ENCODE data around the gene NEO1. TPM values are rescaled to one million over a fixed set of nuclear protein-coding genes. Genes with fewer than 3 reads are reported as not detected.

The NEO1 gene, protein sequence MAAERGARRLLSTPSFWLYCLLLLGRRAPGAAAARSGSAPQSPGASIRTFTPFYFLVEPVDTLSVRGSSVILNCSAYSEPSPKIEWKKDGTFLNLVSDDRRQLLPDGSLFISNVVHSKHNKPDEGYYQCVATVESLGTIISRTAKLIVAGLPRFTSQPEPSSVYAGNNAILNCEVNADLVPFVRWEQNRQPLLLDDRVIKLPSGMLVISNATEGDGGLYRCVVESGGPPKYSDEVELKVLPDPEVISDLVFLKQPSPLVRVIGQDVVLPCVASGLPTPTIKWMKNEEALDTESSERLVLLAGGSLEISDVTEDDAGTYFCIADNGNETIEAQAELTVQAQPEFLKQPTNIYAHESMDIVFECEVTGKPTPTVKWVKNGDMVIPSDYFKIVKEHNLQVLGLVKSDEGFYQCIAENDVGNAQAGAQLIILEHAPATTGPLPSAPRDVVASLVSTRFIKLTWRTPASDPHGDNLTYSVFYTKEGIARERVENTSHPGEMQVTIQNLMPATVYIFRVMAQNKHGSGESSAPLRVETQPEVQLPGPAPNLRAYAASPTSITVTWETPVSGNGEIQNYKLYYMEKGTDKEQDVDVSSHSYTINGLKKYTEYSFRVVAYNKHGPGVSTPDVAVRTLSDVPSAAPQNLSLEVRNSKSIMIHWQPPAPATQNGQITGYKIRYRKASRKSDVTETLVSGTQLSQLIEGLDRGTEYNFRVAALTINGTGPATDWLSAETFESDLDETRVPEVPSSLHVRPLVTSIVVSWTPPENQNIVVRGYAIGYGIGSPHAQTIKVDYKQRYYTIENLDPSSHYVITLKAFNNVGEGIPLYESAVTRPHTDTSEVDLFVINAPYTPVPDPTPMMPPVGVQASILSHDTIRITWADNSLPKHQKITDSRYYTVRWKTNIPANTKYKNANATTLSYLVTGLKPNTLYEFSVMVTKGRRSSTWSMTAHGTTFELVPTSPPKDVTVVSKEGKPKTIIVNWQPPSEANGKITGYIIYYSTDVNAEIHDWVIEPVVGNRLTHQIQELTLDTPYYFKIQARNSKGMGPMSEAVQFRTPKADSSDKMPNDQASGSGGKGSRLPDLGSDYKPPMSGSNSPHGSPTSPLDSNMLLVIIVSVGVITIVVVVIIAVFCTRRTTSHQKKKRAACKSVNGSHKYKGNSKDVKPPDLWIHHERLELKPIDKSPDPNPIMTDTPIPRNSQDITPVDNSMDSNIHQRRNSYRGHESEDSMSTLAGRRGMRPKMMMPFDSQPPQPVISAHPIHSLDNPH (N-terminal part only)
- 1.0 and 2.3 TPM in 2 replicates for total RNA-seq

GRCh38 chr15:73051807-73052652 lies at the start of gene NEO1:
TSS of gene NEO1 (plus strand) at chr15:73052463. CDS start at chr15:73052676, 213 bp downstream.
- H3K27ac Mint-ChIP-seq, result peak within 1 kb of the TSS; percentile 15

GRCh38 chr15:73004462-73004861 lies 47.8 kb upstream of the NEO1 start:
- CTCF ChIA-PET, result no interaction called here
- Mint-ChIP-seq H3K9me3 (no peaks in the 10 kb centered on the region), H3K4me1 (no peaks in the 10 kb centered on the region), H3K4me3 (no peak overlapping the region), H3K36me3 (ENCODE audit: low read depth) (no peaks in the 10 kb centered on the region), H3K27ac (no peak overlapping the region), H3K27me3 (peaks cover 27% of the 10 kb centered on the region)
- POLR2A ChIA-PET, result no interaction called here
- DNase-seq, result no peak
- TF ChIP-seq, protein P1, sequence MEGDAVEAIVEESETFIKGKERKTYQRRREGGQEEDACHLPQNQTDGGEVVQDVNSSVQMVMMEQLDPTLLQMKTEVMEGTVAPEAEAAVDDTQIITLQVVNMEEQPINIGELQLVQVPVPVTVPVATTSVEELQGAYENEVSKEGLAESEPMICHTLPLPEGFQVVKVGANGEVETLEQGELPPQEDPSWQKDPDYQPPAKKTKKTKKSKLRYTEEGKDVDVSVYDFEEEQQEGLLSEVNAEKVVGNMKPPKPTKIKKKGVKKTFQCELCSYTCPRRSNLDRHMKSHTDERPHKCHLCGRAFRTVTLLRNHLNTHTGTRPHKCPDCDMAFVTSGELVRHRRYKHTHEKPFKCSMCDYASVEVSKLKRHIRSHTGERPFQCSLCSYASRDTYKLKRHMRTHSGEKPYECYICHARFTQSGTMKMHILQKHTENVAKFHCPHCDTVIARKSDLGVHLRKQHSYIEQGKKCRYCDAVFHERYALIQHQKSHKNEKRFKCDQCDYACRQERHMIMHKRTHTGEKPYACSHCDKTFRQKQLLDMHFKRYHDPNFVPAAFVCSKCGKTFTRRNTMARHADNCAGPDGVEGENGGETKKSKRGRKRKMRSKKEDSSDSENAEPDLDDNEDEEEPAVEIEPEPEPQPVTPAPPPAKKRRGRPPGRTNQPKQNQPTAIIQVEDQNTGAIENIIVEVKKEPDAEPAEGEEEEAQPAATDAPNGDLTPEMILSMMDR (IDR thresholded peaks at IDR 0.05), result no peak
- no peak for ATAC-seq (ENCODE audit: low read depth)
- intact Hi-C loops (cut with micrococcal nuclease), result no loop called here

More at GRCh38 chr15:73051807-73052652, at the start of gene NEO1:
- H3K9me3 Mint-ChIP-seq, result no peaks in the 10 kb centered on the region
- ChIA-PET CTCF (interaction anchor here (1.2 kb wide), 1 partner anchor 330 kb away, joined by 3 read pairs; no protein-coding TSS in a partner anchor), POLR2A (interaction anchor here (0.6 kb wide), 1 partner anchor 973 kb away, joined by 4 read pairs; no protein-coding TSS in a partner anchor)
- peak within 1 kb of the TSS; percentile 81 for H3K4me3 Mint-ChIP-seq
- intact Hi-C loops (cut with micrococcal nuclease), result loop anchor here (1.0 to 5.0 kb wide), 3 partner anchors 269 to 580 kb away; partner anchors contain the start of genes ADPGK, BBS4, HIGD2B and NPTN
- DNase-seq (peak; percentile 61), ATAC-seq (ENCODE audit: low read depth) (peak; percentile 78)
- TF ChIP-seq, protein P1 (IDR thresholded peaks at IDR 0.05), result no peak
- H3K27me3 Mint-ChIP-seq, result peaks cover 25% of the 10 kb centered on the region
- H3K36me3 Mint-ChIP-seq (ENCODE audit: low read depth), result no peaks in the 10 kb centered on the region
- peaks cover 9% of the 10 kb centered on the region for H3K4me1 Mint-ChIP-seq

DNA sequence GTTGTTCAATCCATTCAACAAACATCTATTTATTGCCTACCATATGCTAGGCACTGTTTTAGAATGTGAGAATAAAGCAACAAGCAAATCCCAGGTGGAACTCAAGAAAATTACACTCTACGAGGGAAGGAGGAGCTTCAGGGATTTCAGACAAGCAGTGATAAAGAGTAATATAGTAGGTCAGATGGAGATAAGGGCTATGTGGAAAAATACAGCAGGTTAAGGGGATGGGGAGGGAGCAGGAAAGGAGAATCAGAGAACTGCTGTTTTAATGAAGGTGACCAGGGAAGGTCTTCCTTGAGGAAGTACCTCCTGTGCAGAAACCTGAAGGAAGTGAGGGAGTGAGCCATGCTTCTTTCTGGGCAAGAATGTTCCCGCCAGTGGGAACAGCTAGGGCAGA lies 47.2 kb upstream of the NEO1 start:
- no peak overlapping the region for H3K27ac Mint-ChIP-seq
- H3K9me3 Mint-ChIP-seq, result no peaks in the 10 kb centered on the region
- H3K27me3 Mint-ChIP-seq, result peaks cover 27% of the 10 kb centered on the region
- ChIA-PET CTCF (no interaction called here), POLR2A (no interaction called here)
- H3K36me3 Mint-ChIP-seq (ENCODE audit: low read depth), result no peaks in the 10 kb centered on the region
- no peak for ATAC-seq (ENCODE audit: low read depth)
- no peak overlapping the region for H3K4me3 Mint-ChIP-seq
- TF ChIP-seq, protein P1 (IDR thresholded peaks at IDR 0.05), result no peak
- no peaks in the 10 kb centered on the region for H3K4me1 Mint-ChIP-seq
- intact Hi-C loops (cut with micrococcal nuclease), result no loop called here
- DNase-seq, result no peak

GRCh38 chr15:73005446-73005845 lies 46.8 kb upstream of the NEO1 start:
- Mint-ChIP-seq H3K9me3 (no peaks in the 10 kb centered on the region), H3K27ac (no peak overlapping the region), H3K4me3 (no peak overlapping the region), H3K4me1 (no peaks in the 10 kb centered on the region), H3K36me3 (ENCODE audit: low read depth) (no peaks in the 10 kb centered on the region), H3K27me3 (peaks cover 27% of the 10 kb centered on the region)
- CTCF ChIA-PET, result no interaction called here
- no peak for DNase-seq
- TF ChIP-seq, protein P1 (IDR thresholded peaks at IDR 0.05), result no peak
- no peak for ATAC-seq (ENCODE audit: low read depth)
- POLR2A ChIA-PET, result no interaction called here
- intact Hi-C loops (cut with micrococcal nuclease), result no loop called here

Data from activated B cell treated with CpG ODN at 0.5 μM for 24 hours (primary cell).